Spleen (tissue), 11 donors: ENCODE data around the gene TTC16. TPM values are rescaled to one million over a fixed set of nuclear protein-coding genes. Genes with fewer than 3 reads are reported as not detected.
A peak's percentile ranks its signal among the peaks of the same experiment; 100 is the strongest.

ENCODE experiments used
- DNase-seq: peaks from one replicate; pipeline ENCODE4 v3.0.0-alpha.2; 2020
- H3K27ac ChIP-seq, 8 donors: fragments of 200-600 bp; sonication (generic) in 7 of 8; 1 replicate in 4 of 8; 2 replicates in 4 of 8; pipeline versions ENCODE4 v1.5.0 to v1.8.0; 2016 to 2021; ENCODE audit warnings: inconsistent platforms in 4 of 8, mild to moderate bottlenecking in 4 of 8, moderate library complexity in 1 of 8
- H3K27me3 ChIP-seq, 7 donors: fragments of 200-600 bp; sonication (generic) in 6 of 7; replicated peaks in 1 of 7; 1 replicate in 4 of 7; 2 replicates in 3 of 7; pipeline versions ENCODE4 v1.5.0 to v1.8.0; 2016 to 2021; ENCODE audit warnings: inconsistent platforms in 3 of 7, mild to moderate bottlenecking in 1 of 7
- H3K36me3 ChIP-seq, 6 donors: fragments of 200-600 bp; sonication (generic) in 5 of 6; 1 replicate in 4 of 6; 2 replicates in 2 of 6; pipeline versions ENCODE4 v1.5.0 to v1.8.0; 2016 to 2021; ENCODE audit warnings: inconsistent platforms in 2 of 6
- H3K4me1 ChIP-seq, 6 donors: fragments of 200-600 bp; sonication (generic) in 5 of 6; 1 replicate in 3 of 6; 2 replicates in 3 of 6; pipeline versions ENCODE4 v1.5.0 to v1.8.0; 2016 to 2021; ENCODE audit warnings: inconsistent platforms in 3 of 6
- H3K4me3 ChIP-seq, 8 donors: fragments of 200-600 bp; sonication (generic) in 7 of 8; 1 replicate in 4 of 8; 2 replicates in 4 of 8; pipeline versions ENCODE4 v1.5.0 to v1.8.0; 2016 to 2021; ENCODE audit warnings: inconsistent platforms in 4 of 8, mild to moderate bottlenecking in 4 of 8, moderate library complexity in 2 of 8
- H3K9me3 ChIP-seq, 8 donors: fragments of 200-600 bp; sonication (generic) in 7 of 8; 1 replicate in 4 of 8; 2 replicates in 4 of 8; pipeline versions ENCODE4 v1.5.0 to v1.8.0; 2016 to 2021; ENCODE audit warnings: inconsistent platforms in 4 of 8
- POLR2A ChIP-seq, 3 donors: fragments of 450-650 bp; IDR thresholded peaks; one replicate each; pipeline ENCODE4 v1.5.1; 2017; ENCODE audit warnings: antibody characterized with exemption in 3 of 3, mild to moderate bottlenecking in 1 of 3
- POLR2AphosphoS5 ChIP-seq, 3 donors: sonication (generic); formaldehyde crosslinking; IDR thresholded peaks; one replicate each; pipeline ENCODE4 v1.5.1; 2017; ENCODE audit warnings: antibody characterized with exemption in 3 of 3
- WGBS, 5 donors: extraction: QIAGEN DNeasy Blood & Tissue Kit in 3 of 5; methylation state at CpG; one replicate each; pipeline versions ENCODE4 v1.1.5 to v1.1.7; 2013 to 2018; 5-methylcytosine and 5-hydroxymethylcytosine counted together
- intact Hi-C: fragments of 100-400 bp; cut with DNase I; formaldehyde crosslinking; loops from one replicate; pipeline ENCODE4 v1.15.0; 2023; ENCODE audit warnings: low total_unique reads
- polyA plus RNA-seq, 3 donors: library from polyadenylated mRNA; stranded (reverse); fragments of 200-250 nt; gene quantifications; one replicate each; pipeline ENCODE4 v1.2.1, GENCODE V29; 2013
- total RNA-seq, 7 donors: library from RNA; depleted of rRNA in 3 of 7; stranded (reverse); fragments of >200 nt in 3 of 7; fragmentation: NEBNext Ultra II Directional in 4 of 7; extraction: Animal tissue kit (Norgen Biotek cat#: 25700) in 4 of 7; gene quantifications; one replicate each; pipeline versions ENCODE4 v1.1.0 to v1.2.1, GENCODE V29; 2016 to 2021
- TF ChIP-seq, protein P1 (sequence below), 11 experiments: fragments of 200-600 bp in 7 of 11; fragments of 450-650 bp in 4 of 11; sonication (generic) in 4 of 11; IDR thresholded peaks in 8 of 11; conservative IDR thresholded peaks in 3 of 11; 1 replicate in 7 of 11; 2 replicates in 4 of 11; pipeline versions ENCODE4 v1.4.0 to v1.8.0; 2016 to 2021; ENCODE audit warnings: antibody characterized with exemption in 11 of 11, inconsistent platforms in 4 of 11, mild to moderate bottlenecking in 1 of 11
- donor health status: healthy with polysubstance abuse.
- donor health status: DM: no; HTN: no; CAD: no; lungs with moderate emphysema.
- donor health status: DM: no; HTN: no; CAD: no.
- donor health status: Bipolar disorder and iron deficiency.
- donor health status: healthy.
- donor health status: DM: no; HTN: no; CAD: no.
- donor health status: DM: yes; HTN: yes; CAD: no.

TTC16 gene
- total and polyA plus RNA-seq, 10 donors = 0.12 to 3.1 (median 1.8) TPM

- peaks cover 0 to 85% (median 20%) of the 10 kb centered on the region in 6 donors for H3K36me3 ChIP-seq
- no peak overlapping the region for H3K27ac ChIP-seq
- no peak for TF ChIP-seq POLR2A (IDR thresholded peaks at IDR 0.05)
- TF ChIP-seq, protein P1, sequence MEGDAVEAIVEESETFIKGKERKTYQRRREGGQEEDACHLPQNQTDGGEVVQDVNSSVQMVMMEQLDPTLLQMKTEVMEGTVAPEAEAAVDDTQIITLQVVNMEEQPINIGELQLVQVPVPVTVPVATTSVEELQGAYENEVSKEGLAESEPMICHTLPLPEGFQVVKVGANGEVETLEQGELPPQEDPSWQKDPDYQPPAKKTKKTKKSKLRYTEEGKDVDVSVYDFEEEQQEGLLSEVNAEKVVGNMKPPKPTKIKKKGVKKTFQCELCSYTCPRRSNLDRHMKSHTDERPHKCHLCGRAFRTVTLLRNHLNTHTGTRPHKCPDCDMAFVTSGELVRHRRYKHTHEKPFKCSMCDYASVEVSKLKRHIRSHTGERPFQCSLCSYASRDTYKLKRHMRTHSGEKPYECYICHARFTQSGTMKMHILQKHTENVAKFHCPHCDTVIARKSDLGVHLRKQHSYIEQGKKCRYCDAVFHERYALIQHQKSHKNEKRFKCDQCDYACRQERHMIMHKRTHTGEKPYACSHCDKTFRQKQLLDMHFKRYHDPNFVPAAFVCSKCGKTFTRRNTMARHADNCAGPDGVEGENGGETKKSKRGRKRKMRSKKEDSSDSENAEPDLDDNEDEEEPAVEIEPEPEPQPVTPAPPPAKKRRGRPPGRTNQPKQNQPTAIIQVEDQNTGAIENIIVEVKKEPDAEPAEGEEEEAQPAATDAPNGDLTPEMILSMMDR (IDR thresholded peaks at IDR 0.05 in 8 of 11, conservative IDR thresholded peaks at IDR 0.05 in 3 of 11) = no peak
- TF ChIP-seq POLR2AphosphoS5 (IDR thresholded peaks at IDR 0.05) = no peak
- H3K9me3 ChIP-seq = no peaks in the 10 kb centered on the region
- WGBS, 5 donors = 83 to 96% (median 86%) methylated on average over 9 of the region's 9 CpGs
- intact Hi-C loops = no loop called here
- H3K4me1 ChIP-seq = peaks cover 0 to 22% (median 10%) of the 10 kb centered on the region in 6 donors
- no peak overlapping the region for H3K4me3 ChIP-seq
- no peaks in the 10 kb centered on the region for H3K27me3 ChIP-seq
- no peak for DNase-seq
Measured at GRCh38 chr9:127680846-127681245, 35.0 kb upstream of the TTC16 start.

DNA sequence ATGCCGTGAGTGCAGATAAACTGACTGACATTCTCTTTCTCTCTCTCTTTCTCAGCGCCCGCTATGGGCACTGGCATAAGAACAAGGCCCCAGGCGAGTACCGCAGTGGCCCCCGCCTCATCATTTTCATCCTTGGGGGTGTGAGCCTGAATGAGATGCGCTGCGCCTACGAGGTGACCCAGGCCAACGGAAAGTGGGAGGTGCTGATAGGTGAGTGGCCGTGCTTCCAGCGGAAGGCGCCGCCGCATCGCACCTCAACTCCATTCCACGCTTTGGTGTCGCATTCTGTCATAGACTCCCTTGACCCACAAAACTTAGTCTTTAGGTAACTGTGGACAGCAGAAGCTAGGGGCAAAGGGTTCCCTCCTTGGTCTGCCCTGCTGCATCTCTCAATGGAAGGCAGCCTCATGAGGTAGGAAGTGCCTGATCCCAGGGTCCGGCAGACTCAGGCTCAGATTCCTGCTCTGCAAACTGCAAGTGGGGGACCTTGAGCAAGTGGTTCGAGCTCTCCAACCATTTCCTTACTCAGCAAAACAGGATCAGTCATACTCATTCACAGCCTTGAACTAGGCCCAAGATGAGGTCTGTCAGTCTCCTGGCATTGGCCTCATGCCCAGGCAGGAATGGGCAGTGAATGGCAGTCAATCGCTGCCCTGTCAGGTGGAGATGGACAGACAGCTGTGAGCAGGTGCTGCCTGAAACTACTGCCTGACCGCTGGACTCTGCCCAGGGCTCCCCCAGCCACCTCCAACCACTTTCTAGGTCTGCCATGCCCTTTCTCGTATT lies 33.3 kb upstream of the TTC16 start:
- no peak for DNase-seq
- TF ChIP-seq POLR2A (IDR thresholded peaks at IDR 0.05) (no peak), POLR2AphosphoS5 (IDR thresholded peaks at IDR 0.05) (peak; percentile 54 to 67 (median 58))
- TF ChIP-seq, protein P1 (IDR thresholded peaks at IDR 0.05 in 8 of 11, conservative IDR thresholded peaks at IDR 0.05 in 3 of 11) = no peak
- intact Hi-C loops = no loop called here
- Histone ChIP-seq H3K27ac (peak overlapping the region in 5 of 8 donors; percentile 13 to 46 (median 39)), H3K27me3 (no peaks in the 10 kb centered on the region), H3K36me3 (peaks cover 0 to 78% (median 17%) of the 10 kb centered on the region in 6 donors), H3K4me1 (peaks cover 0 to 22% (median 10%) of the 10 kb centered on the region in 6 donors), H3K9me3 (no peaks in the 10 kb centered on the region), H3K4me3 (no peak overlapping the region)
- WGBS, 5 donors = 84 to 89% (median 86%) methylated on average over 23 of the region's 23 CpGs

DNA sequence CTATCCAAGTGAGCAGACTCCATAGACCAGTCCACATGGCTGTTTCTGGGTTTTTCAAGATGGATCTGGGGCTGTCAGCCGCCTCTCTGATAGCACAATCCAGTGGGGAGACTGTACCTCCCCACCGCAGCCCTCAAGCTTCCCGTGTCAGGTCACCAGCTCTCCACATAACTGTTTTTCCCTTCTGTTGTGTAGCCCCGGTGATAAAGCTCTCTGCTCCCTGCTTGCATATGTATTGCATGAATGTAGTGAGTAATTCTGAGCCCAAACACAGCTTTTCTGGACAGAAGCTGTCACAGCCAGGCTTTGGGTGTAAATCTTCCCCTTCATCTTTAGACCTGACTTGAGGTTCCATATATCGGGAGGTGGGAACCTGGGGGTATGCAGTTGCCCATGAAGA lies 32.2 kb upstream of the TTC16 start:
- 90 to 95% (median 92%) methylated on average over 5 of the region's 5 CpGs for WGBS, 5 donors
- Histone ChIP-seq H3K4me1 (peaks cover 0 to 22% (median 10%) of the 10 kb centered on the region in 6 donors), H3K36me3 (peaks cover 0 to 67% (median 14%) of the 10 kb centered on the region in 6 donors), H3K4me3 (no peak overlapping the region), H3K9me3 (no peaks in the 10 kb centered on the region), H3K27me3 (no peaks in the 10 kb centered on the region), H3K27ac (no peak overlapping the region)
- intact Hi-C loops = no loop called here
- TF ChIP-seq POLR2AphosphoS5 (IDR thresholded peaks at IDR 0.05) (no peak), POLR2A (IDR thresholded peaks at IDR 0.05) (no peak)
- TF ChIP-seq, protein P1 (IDR thresholded peaks at IDR 0.05 in 8 of 11, conservative IDR thresholded peaks at IDR 0.05 in 3 of 11) = no peak
- no peak for DNase-seq

DNA sequence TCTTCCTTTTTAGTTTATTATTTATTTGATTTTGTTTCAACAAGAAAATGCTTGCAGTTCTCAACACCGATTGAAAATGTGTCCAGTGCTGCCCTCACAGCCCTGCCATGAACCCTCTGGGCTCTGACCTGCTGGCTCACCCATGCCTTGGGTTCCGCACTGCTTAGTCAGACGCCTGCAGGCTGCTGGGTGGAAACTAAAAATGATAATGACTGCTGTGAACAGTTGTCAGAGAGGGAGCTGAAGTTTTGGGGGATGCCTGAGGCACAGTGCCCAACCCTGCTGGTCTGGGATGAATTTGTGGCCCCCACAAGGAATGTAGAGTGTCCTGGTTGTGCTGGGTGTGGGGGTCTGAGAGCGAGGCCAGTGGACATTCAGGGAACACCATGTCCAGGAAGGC lies 31.3 kb upstream of the TTC16 start:
- TF ChIP-seq POLR2A (IDR thresholded peaks at IDR 0.05) (no peak), POLR2AphosphoS5 (IDR thresholded peaks at IDR 0.05) (no peak)
- TF ChIP-seq, protein P1 (IDR thresholded peaks at IDR 0.05 in 8 of 11, conservative IDR thresholded peaks at IDR 0.05 in 3 of 11) = no peak
- intact Hi-C loops = no loop called here
- Histone ChIP-seq H3K27ac (no peak overlapping the region), H3K4me3 (no peak overlapping the region), H3K27me3 (no peaks in the 10 kb centered on the region), H3K4me1 (peaks cover 0 to 22% (median 10%) of the 10 kb centered on the region in 6 donors), H3K36me3 (peaks cover 0 to 68% (median 12%) of the 10 kb centered on the region in 6 donors), H3K9me3 (no peaks in the 10 kb centered on the region)
- no peak for DNase-seq
- WGBS, 5 donors = 91 to 93% (median 92%) methylated on average over 4 of the region's 4 CpGs
